OCI-LY7 (cell line): ENCODE data around the gene COL4A2.

Experiments
- EZH2phosphoT487 ChIP-seq: fragments of 200-600 bp; sonication (generic); IDR thresholded peaks from 2 replicates; pipeline ENCODE4 v1.6.1; 2018; ENCODE audit warnings: low read depth, borderline replicate concordance, mild to moderate bottlenecking, mixed run types, antibody characterized with exemption, low read length, moderate library complexity, mixed read lengths
- TF ChIP-seq, protein P1 (sequence below): fragments of 200-600 bp; sonication (generic); conservative IDR thresholded peaks from 2 replicates; pipeline ENCODE4 v1.5.1; 2014; ENCODE audit warnings: mild to moderate bottlenecking, antibody characterized with exemption, low read length, moderate library complexity, mixed read lengths

DNA sequence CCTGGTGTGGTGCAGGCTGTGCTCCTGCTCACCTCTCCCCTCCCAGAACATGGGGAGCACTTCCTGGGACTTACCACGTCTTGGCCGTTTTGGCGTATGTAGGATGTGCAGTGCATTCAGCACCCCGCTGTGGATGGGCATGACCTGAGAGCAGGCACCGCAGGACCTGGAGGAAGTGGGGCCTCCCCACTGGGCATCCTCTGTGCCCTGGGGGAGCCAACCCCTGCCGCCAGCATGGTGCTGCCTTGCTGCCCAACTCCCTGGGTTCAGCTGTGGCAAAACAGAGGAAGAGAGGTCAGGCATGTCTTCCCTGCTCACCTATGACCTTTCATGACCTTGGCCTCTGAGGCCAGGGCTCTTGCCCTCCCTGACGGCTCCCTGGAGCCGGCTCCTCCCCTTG, 150.9 kb downstream of the COL4A2 start:
- no peak for TF ChIP-seq EZH2phosphoT487
- TF ChIP-seq, protein P1, sequence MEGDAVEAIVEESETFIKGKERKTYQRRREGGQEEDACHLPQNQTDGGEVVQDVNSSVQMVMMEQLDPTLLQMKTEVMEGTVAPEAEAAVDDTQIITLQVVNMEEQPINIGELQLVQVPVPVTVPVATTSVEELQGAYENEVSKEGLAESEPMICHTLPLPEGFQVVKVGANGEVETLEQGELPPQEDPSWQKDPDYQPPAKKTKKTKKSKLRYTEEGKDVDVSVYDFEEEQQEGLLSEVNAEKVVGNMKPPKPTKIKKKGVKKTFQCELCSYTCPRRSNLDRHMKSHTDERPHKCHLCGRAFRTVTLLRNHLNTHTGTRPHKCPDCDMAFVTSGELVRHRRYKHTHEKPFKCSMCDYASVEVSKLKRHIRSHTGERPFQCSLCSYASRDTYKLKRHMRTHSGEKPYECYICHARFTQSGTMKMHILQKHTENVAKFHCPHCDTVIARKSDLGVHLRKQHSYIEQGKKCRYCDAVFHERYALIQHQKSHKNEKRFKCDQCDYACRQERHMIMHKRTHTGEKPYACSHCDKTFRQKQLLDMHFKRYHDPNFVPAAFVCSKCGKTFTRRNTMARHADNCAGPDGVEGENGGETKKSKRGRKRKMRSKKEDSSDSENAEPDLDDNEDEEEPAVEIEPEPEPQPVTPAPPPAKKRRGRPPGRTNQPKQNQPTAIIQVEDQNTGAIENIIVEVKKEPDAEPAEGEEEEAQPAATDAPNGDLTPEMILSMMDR = no peak
